KBM-7 (cell line): ENCODE data around the gene NCLN.
A peak's percentile ranks its signal among the peaks of the same experiment; 100 is the strongest.

Experiments used
- DNase-seq: peaks from one replicate; pipeline ENCODE4 v3.0.0-alpha.2; 2015
- in situ Hi-C: fragments of 300-500 bp; cut with MboI; formaldehyde crosslinking; loops from 2 replicates; pipeline ENCODE4 v1.14.3; 2020; ENCODE audit warnings: low sequenced_read_pairs, low pct_unique_long_range_greater_than_20kb, mixed read lengths

Gene NCLN

GRCh38 chr19:3239367-3239766 is 53.6 kb downstream of the NCLN start:
- in situ Hi-C loops: no loop called here

GRCh38 chr19:3243819-3244700 is 58.3 kb downstream of the NCLN start:
- in situ Hi-C loops: no loop called here
- DNase-seq: peak; percentile 80

More at GRCh38 chr19:3239367-3239766, 53.6 kb downstream of the NCLN start:
- DNase-seq: no peak

GRCh38 chr19:3245050-3245449 is 59.3 kb downstream of the NCLN start:
- no peak for DNase-seq
- in situ Hi-C loops: no loop called here

GRCh38 chr19:3248728-3249326 is 63.1 kb downstream of the NCLN start:
- DNase-seq: no peak
- in situ Hi-C loops: no loop called here

GRCh38 chr19:3249408-3249807 is 63.7 kb downstream of the NCLN start:
- peak; percentile 35 for DNase-seq
- in situ Hi-C loops: no loop called here

GRCh38 chr19:3250675-3251074 is 64.9 kb downstream of the NCLN start:
- in situ Hi-C loops: no loop called here
- peak; percentile 49 for DNase-seq

GRCh38 chr19:3251229-3251628 is 65.5 kb downstream of the NCLN start:
- in situ Hi-C loops: no loop called here

GRCh38 chr19:3252650-3253049 is 66.9 kb downstream of the NCLN start:
- in situ Hi-C loops: no loop called here
- no peak for DNase-seq

More at GRCh38 chr19:3251229-3251628, 65.5 kb downstream of the NCLN start:
- DNase-seq: no peak

GRCh38 chr19:3253270-3253669 is 67.5 kb downstream of the NCLN start:
- in situ Hi-C loops: no loop called here
- DNase-seq: peak; percentile 54

- in situ Hi-C loops: no loop called here
- no peak for DNase-seq
Observed at GRCh38 chr19:3254520-3254919, 68.8 kb downstream of the NCLN start.

- in situ Hi-C loops: no loop called here
- DNase-seq: no peak
Observed at GRCh38 chr19:3257071-3257470, 71.3 kb downstream of the NCLN start.
